Lower leg skin (tissue), 4 donors: ENCODE data around the gene RPL18A. TPM values are rescaled to one million over a fixed set of nuclear protein-coding genes. Genes with fewer than 3 reads are reported as not detected.

Experiments
- DNase-seq, 2 donors: peaks; one replicate each; pipeline ENCODE4 v3.0.0-alpha.2; 2019; ENCODE audit warnings: low spot score in 2 of 2
- H3K4me3 ChIP-seq: fragments of 200-600 bp; sonication (generic); 2 replicates; pipeline ENCODE4 v1.5.1; 2017; ENCODE audit warnings: mild to moderate bottlenecking, low read depth; ENCODE audit not compliant: poor library complexity, severe bottlenecking
- POLR2A ChIP-seq, 2 donors: fragments of 450-650 bp; IDR thresholded peaks; one replicate each; pipeline ENCODE4 v1.6.1; 2016 to 2017; ENCODE audit warnings: antibody characterized with exemption in 2 of 2, mild to moderate bottlenecking in 1 of 2, moderate library complexity in 1 of 2
- WGBS, 2 donors: methylation state at CpG; one replicate each; pipeline ENCODE4 v1.1.5; 2018; 5-methylcytosine and 5-hydroxymethylcytosine counted together
- intact Hi-C: fragments of 100-400 bp; cut with DNase I; formaldehyde crosslinking; loops from one replicate; pipeline ENCODE4 v1.15.0; 2023; ENCODE audit warnings: low total_unique reads
- total RNA-seq, 4 donors: library from RNA; depleted of rRNA; stranded (reverse); fragments of >200 nt; gene quantifications; one replicate each; pipeline ENCODE4 v1.1.0, GENCODE V29; 2016
- TF ChIP-seq, protein P1 (sequence below), 3 donors: fragments of 450-650 bp; IDR thresholded peaks; one replicate each; pipeline ENCODE4 v1.5.1; 2016; ENCODE audit warnings: antibody characterized with exemption in 3 of 3, mild to moderate bottlenecking in 3 of 3, moderate library complexity in 2 of 3

RPL18A gene
- total RNA-seq, result 1,000 to 10,000 TPM; 2,094 to 3,301 (median 2,396) TPM

DNA sequence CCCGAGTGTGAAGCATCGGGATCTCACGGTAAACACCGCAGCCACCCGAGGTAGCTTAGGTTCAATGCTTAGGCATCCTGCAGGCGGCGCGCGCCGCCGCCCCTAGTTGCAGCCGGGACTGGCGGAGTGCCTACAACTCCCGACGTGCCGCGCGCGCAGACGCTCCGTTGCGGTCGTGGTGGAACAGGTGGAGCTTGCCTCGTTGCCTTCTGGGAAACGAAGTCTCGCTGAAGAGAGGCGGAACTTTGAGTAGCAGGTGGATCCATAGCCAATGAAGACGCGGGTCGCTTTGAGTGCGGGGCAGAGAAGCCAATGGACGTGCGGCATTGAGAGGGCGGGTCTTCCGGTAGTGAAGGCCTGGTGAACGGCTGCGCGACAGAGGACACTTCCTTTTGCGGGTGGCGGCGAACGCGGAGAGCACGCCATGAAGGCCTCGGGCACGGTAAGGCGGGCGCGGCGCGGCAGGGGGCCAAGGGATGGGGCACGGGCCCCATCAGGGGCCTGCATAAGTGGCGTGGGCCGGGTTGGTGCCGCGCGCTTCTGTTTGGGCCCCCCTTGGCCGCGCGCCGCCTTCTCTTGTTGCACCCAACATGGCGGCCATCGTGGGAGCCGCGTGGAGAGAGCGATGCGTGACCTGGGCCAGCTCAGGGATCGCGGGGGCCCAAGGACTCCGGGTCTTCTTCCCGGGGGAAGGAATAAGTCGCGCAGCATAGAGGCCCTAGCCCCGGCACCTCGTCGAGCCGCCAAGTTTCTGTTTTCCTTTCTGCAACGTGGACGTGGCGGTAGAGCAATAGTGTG is at the start of gene RPL18A:
RPL18A (plus strand) TSS at position 378 of the 798 bp plus-strand sequence; CDS start at position 425, 47 bp downstream.
- peak; percentile 99 to 100 for DNase-seq
- H3K4me3 ChIP-seq, result peak within 1 kb of the TSS; percentile 90
- intact Hi-C loops, result loop anchor here (5.0 to 10.0 kb wide), 2 partner anchors 73 to 155 kb away; partner anchors contain the start of gene CCDC124
- TF ChIP-seq, protein P1, sequence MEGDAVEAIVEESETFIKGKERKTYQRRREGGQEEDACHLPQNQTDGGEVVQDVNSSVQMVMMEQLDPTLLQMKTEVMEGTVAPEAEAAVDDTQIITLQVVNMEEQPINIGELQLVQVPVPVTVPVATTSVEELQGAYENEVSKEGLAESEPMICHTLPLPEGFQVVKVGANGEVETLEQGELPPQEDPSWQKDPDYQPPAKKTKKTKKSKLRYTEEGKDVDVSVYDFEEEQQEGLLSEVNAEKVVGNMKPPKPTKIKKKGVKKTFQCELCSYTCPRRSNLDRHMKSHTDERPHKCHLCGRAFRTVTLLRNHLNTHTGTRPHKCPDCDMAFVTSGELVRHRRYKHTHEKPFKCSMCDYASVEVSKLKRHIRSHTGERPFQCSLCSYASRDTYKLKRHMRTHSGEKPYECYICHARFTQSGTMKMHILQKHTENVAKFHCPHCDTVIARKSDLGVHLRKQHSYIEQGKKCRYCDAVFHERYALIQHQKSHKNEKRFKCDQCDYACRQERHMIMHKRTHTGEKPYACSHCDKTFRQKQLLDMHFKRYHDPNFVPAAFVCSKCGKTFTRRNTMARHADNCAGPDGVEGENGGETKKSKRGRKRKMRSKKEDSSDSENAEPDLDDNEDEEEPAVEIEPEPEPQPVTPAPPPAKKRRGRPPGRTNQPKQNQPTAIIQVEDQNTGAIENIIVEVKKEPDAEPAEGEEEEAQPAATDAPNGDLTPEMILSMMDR (IDR thresholded peaks at IDR 0.05), result peak in 1 of 3 donors; percentile 41
- peak in 1 of 2 donors; percentile 43 for TF ChIP-seq POLR2A (IDR thresholded peaks at IDR 0.05)
- 0% methylated on average over 53 to 80 of the region's 80 CpGs for WGBS, 2 donors

DNA sequence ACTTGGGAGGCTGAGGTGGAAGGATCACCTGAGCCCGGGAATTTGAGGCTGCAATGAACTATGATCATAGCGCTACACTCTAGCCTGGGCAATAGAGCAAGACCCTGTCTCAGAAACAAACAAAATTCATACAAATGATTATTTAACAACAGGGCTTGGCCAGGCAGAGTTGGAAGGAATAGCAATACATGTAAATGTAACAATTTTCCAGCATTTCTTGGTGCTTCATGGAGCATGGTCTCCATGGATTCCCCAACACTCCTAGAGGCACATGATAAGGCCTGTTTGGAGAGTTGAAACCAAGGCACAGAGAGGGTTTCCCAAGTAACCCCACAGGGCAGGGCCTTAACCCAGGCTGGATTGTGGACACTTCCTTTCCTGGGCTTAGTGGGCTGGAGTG is 48.6 kb upstream of the RPL18A start:
- no peak overlapping the region for H3K4me3 ChIP-seq
- no peak for TF ChIP-seq POLR2A (IDR thresholded peaks at IDR 0.05)
- TF ChIP-seq, protein P1 (IDR thresholded peaks at IDR 0.05), result no peak
- DNase-seq, result no peak
- WGBS, 2 donors, result 91 to 96% methylated on average over 2 of the region's 2 CpGs
- intact Hi-C loops, result no loop called here

GRCh38 chr19:17811681-17812080 is 48.0 kb upstream of the RPL18A start:
- TF ChIP-seq, protein P1 (IDR thresholded peaks at IDR 0.05), result no peak
- no peak for TF ChIP-seq POLR2A (IDR thresholded peaks at IDR 0.05)
- 87 to 89% methylated on average over 20 of the region's 20 CpGs for WGBS, 2 donors
- no peak for DNase-seq
- intact Hi-C loops, result no loop called here
- no peak overlapping the region for H3K4me3 ChIP-seq

GRCh38 chr19:17812099-17812498 is 47.6 kb upstream of the RPL18A start:
- TF ChIP-seq POLR2A (IDR thresholded peaks at IDR 0.05), result no peak
- TF ChIP-seq, protein P1 (IDR thresholded peaks at IDR 0.05), result no peak
- WGBS, 2 donors, result 71 to 75% methylated on average over 5 of the region's 5 CpGs
- no peak overlapping the region for H3K4me3 ChIP-seq

GRCh38 chr19:17817668-17818363 is 41.9 kb upstream of the RPL18A start:
- TF ChIP-seq POLR2A (IDR thresholded peaks at IDR 0.05), result no peak
- TF ChIP-seq, protein P1 (IDR thresholded peaks at IDR 0.05), result no peak
- no peak overlapping the region for H3K4me3 ChIP-seq
- WGBS, 2 donors, result 67 to 69% methylated on average over 11 to 13 of the region's 13 CpGs
- intact Hi-C loops, result no loop called here
- DNase-seq, result no peak

More at GRCh38 chr19:17812099-17812498, 47.6 kb upstream of the RPL18A start:
- intact Hi-C loops, result no loop called here
- DNase-seq, result no peak
